ENCODE data around the gene FASTKD3. TPM values are rescaled to one million over a fixed set of nuclear protein-coding genes. Genes with fewer than 3 reads are reported as not detected.

FASTKD3 gene
- total RNA-seq, 1 donor from 2014 or later: 14.7 TPM

GRCh38 chr5:7881816-7882215, 13.0 kb upstream of the FASTKD3 start:
- Histone ChIP-seq H3K27me3 (no peaks in the 10 kb centered on the region), H3K36me3 (peaks cover 0 to 53% of the 10 kb centered on the region in 2 donors), H3K9me3 (no peaks in the 10 kb centered on the region), H3K4me1 (no peaks in the 10 kb centered on the region), H3K27ac (no peak overlapping the region), H3K4me3 (no peak overlapping the region)
- TF ChIP-seq CTCF (IDR thresholded peaks at IDR 0.05) (no peak), POLR2AphosphoS5 (IDR thresholded peaks at IDR 0.05; ENCODE audit: insufficient read depth in 1 of 2, low read depth in 1 of 2) (no peak), POLR2A (IDR thresholded peaks at IDR 0.05) (no peak)
- intact Hi-C loops (cut with DNase I): no loop called here
- DNase-seq (ENCODE audit: extremely low spot score in 2 of 2): no peak

- intact Hi-C loops (cut with DNase I): no loop called here
- no peak for DNase-seq (ENCODE audit: extremely low spot score in 2 of 2)
- H3K27me3 ChIP-seq: no peaks in the 10 kb centered on the region
- H3K36me3 ChIP-seq: peaks cover 0 to 55% of the 10 kb centered on the region in 2 donors
- no peaks in the 10 kb centered on the region for H3K9me3 ChIP-seq
- TF ChIP-seq CTCF (IDR thresholded peaks at IDR 0.05): no peak
- TF ChIP-seq POLR2AphosphoS5 (IDR thresholded peaks at IDR 0.05; ENCODE audit: insufficient read depth in 1 of 2, low read depth in 1 of 2): no peak
- no peak for TF ChIP-seq POLR2A (IDR thresholded peaks at IDR 0.05)
- H3K4me1 ChIP-seq: no peaks in the 10 kb centered on the region
- no peak overlapping the region for H3K27ac ChIP-seq
- no peak overlapping the region for H3K4me3 ChIP-seq
Measured at GRCh38 chr5:7881091-7881490, 12.3 kb upstream of the FASTKD3 start.

GRCh38 chr5:7878381-7878873, 9.6 kb upstream of the FASTKD3 start:
- no peak overlapping the region for H3K4me3 ChIP-seq
- no peak for DNase-seq (ENCODE audit: extremely low spot score in 2 of 2)
- TF ChIP-seq POLR2AphosphoS5 (IDR thresholded peaks at IDR 0.05; ENCODE audit: insufficient read depth in 1 of 2, low read depth in 1 of 2): no peak
- no peak for TF ChIP-seq CTCF (IDR thresholded peaks at IDR 0.05)
- no peak for TF ChIP-seq POLR2A (IDR thresholded peaks at IDR 0.05)
- intact Hi-C loops (cut with DNase I): no loop called here
- H3K27me3 ChIP-seq: no peaks in the 10 kb centered on the region
- H3K36me3 ChIP-seq: peaks cover 0 to 40% of the 10 kb centered on the region in 2 donors
- no peaks in the 10 kb centered on the region for H3K9me3 ChIP-seq
- H3K27ac ChIP-seq: no peak overlapping the region
- H3K4me1 ChIP-seq: no peaks in the 10 kb centered on the region

- DNase-seq (ENCODE audit: extremely low spot score in 2 of 2): no peak
- intact Hi-C loops (cut with DNase I): no loop called here
- TF ChIP-seq POLR2AphosphoS5 (IDR thresholded peaks at IDR 0.05; ENCODE audit: insufficient read depth in 1 of 2, low read depth in 1 of 2): no peak
- no peak for TF ChIP-seq POLR2A (IDR thresholded peaks at IDR 0.05)
- TF ChIP-seq CTCF (IDR thresholded peaks at IDR 0.05): no peak
- Histone ChIP-seq H3K27ac (no peak overlapping the region), H3K9me3 (no peaks in the 10 kb centered on the region), H3K4me3 (no peak overlapping the region), H3K27me3 (no peaks in the 10 kb centered on the region), H3K4me1 (no peaks in the 10 kb centered on the region), H3K36me3 (peaks cover 0 to 40% of the 10 kb centered on the region in 2 donors)
Measured at GRCh38 chr5:7877851-7878250, 9.0 kb upstream of the FASTKD3 start.

- peaks cover 0 to 38% of the 10 kb centered on the region in 2 donors for H3K36me3 ChIP-seq
- H3K27me3 ChIP-seq: no peaks in the 10 kb centered on the region
- no peaks in the 10 kb centered on the region for H3K4me1 ChIP-seq
- TF ChIP-seq POLR2A (IDR thresholded peaks at IDR 0.05): no peak
- no peak for TF ChIP-seq POLR2AphosphoS5 (IDR thresholded peaks at IDR 0.05; ENCODE audit: insufficient read depth in 1 of 2, low read depth in 1 of 2)
- TF ChIP-seq CTCF (IDR thresholded peaks at IDR 0.05): no peak
- no peaks in the 10 kb centered on the region for H3K9me3 ChIP-seq
- H3K4me3 ChIP-seq: no peak overlapping the region
- no peak for DNase-seq (ENCODE audit: extremely low spot score in 2 of 2)
- H3K27ac ChIP-seq: no peak overlapping the region
- intact Hi-C loops (cut with DNase I): no loop called here
Measured at GRCh38 chr5:7876867-7877266, 8.0 kb upstream of the FASTKD3 start.
